Measurements from ENCODE around the gene GLRA1. TPM values are rescaled to one million over a fixed set of nuclear protein-coding genes. Genes with fewer than 3 reads are reported as not detected.

Gene GLRA1
- total RNA-seq, 1 experiment from 2014 or later, result not detected

DNA sequence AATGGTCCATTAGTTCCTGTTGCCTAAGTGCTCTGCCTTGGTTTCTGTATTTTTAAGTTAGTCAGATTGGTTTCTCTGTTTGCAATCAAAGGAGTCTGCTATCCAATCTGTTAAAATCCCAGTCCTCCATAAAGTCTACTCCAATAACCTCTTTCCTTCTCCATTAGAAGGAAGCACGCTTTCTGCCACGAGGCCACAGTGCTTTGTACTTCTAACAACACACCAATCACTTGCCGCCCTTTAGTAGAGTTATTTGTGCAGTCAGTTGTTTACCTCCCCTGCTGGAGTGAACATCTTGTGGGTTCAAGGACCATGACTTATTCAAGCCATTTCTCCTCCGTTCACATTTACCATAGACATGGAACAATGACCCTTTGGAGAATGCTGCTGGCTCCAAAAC, 69.0 kb downstream of the GLRA1 start:
- H3K4me3 ChIP-seq (ENCODE audit: low read depth in 2 of 2, low read length in 2 of 2), result no peak overlapping the region
- H3K9me3 ChIP-seq (ENCODE audit: control insufficient read depth, insufficient read depth, low read depth, low read length), result no peaks in the 10 kb centered on the region
- CTCF ChIA-PET, result no interaction called here
- DNase-seq (ENCODE audit: low read depth, low spot score) (no peak), ATAC-seq (no peak)
- no TSS peak for BruUV-seq (replicated peaks)
- POLR2A ChIA-PET, result no interaction called here
- no peaks in the 10 kb centered on the region for H3K36me3 ChIP-seq (ENCODE audit: control insufficient read depth, insufficient read depth, low read length)
- no peak overlapping the region for H3K27ac ChIP-seq (ENCODE audit: low read length)
- no peaks in the 10 kb centered on the region for H3K4me1 ChIP-seq (ENCODE audit: control insufficient read depth, insufficient read depth, low read length)
- intact Hi-C loops (cut with micrococcal nuclease; ENCODE audit: unreplicated experiment) (no loop called here), in situ Hi-C loops (cut with HindIII; ENCODE audit: low pct_unique_long_range_greater_than_20kb, low sequenced_read_pairs) (no loop called here)
- no peaks in the 10 kb centered on the region for H3K27me3 ChIP-seq (ENCODE audit: control insufficient read depth, insufficient read depth, low read length)
- TF ChIP-seq, protein P1, sequence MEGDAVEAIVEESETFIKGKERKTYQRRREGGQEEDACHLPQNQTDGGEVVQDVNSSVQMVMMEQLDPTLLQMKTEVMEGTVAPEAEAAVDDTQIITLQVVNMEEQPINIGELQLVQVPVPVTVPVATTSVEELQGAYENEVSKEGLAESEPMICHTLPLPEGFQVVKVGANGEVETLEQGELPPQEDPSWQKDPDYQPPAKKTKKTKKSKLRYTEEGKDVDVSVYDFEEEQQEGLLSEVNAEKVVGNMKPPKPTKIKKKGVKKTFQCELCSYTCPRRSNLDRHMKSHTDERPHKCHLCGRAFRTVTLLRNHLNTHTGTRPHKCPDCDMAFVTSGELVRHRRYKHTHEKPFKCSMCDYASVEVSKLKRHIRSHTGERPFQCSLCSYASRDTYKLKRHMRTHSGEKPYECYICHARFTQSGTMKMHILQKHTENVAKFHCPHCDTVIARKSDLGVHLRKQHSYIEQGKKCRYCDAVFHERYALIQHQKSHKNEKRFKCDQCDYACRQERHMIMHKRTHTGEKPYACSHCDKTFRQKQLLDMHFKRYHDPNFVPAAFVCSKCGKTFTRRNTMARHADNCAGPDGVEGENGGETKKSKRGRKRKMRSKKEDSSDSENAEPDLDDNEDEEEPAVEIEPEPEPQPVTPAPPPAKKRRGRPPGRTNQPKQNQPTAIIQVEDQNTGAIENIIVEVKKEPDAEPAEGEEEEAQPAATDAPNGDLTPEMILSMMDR (IDR thresholded peaks at IDR 0.05), result no peak
- TF ChIP-seq, protein P2, sequence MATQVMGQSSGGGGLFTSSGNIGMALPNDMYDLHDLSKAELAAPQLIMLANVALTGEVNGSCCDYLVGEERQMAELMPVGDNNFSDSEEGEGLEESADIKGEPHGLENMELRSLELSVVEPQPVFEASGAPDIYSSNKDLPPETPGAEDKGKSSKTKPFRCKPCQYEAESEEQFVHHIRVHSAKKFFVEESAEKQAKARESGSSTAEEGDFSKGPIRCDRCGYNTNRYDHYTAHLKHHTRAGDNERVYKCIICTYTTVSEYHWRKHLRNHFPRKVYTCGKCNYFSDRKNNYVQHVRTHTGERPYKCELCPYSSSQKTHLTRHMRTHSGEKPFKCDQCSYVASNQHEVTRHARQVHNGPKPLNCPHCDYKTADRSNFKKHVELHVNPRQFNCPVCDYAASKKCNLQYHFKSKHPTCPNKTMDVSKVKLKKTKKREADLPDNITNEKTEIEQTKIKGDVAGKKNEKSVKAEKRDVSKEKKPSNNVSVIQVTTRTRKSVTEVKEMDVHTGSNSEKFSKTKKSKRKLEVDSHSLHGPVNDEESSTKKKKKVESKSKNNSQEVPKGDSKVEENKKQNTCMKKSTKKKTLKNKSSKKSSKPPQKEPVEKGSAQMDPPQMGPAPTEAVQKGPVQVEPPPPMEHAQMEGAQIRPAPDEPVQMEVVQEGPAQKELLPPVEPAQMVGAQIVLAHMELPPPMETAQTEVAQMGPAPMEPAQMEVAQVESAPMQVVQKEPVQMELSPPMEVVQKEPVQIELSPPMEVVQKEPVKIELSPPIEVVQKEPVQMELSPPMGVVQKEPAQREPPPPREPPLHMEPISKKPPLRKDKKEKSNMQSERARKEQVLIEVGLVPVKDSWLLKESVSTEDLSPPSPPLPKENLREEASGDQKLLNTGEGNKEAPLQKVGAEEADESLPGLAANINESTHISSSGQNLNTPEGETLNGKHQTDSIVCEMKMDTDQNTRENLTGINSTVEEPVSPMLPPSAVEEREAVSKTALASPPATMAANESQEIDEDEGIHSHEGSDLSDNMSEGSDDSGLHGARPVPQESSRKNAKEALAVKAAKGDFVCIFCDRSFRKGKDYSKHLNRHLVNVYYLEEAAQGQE (IDR thresholded peaks at IDR 0.05; ENCODE audit: insufficient read depth in 1 of 2, low read depth in 2 of 2, low read length in 1 of 2), result no peak
- no peak for TF ChIP-seq TCF7L2 (IDR thresholded peaks at IDR 0.05; ENCODE audit: low read depth, low read length)
- no peak for TF ChIP-seq POLR2AphosphoS5 (IDR thresholded peaks at IDR 0.05; ENCODE audit: low read depth, low read length)
- TF ChIP-seq SIN3A (IDR thresholded peaks at IDR 0.05; ENCODE audit: borderline replicate concordance, insufficient read depth, low read depth, low read length), result no peak

DNA sequence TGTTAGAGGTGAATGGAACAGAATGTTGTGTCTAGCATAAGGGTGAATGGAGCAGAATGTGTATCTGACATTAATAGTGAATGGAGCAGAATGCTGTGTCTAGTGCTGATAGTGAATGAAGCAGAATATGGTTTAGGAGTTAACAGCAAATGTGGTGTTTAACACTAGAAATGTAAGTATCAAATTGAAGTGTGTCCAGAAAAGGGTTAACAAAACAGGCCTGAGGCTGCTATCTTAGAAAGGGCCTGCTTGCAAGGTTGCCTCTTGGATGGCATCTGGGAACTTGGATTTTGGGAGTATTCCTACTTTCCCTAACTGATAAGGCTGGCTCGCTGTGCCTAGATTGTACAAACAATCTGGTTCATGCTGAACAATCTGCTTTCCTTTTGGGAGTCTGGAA, 76.8 kb downstream of the GLRA1 start:
- in situ Hi-C loops (cut with HindIII; ENCODE audit: low pct_unique_long_range_greater_than_20kb, low sequenced_read_pairs) (no loop called here), intact Hi-C loops (cut with micrococcal nuclease; ENCODE audit: unreplicated experiment) (no loop called here)
- Histone ChIP-seq H3K36me3 (ENCODE audit: control insufficient read depth, insufficient read depth, low read length) (no peaks in the 10 kb centered on the region), H3K27me3 (ENCODE audit: control insufficient read depth, insufficient read depth, low read length) (no peaks in the 10 kb centered on the region), H3K9me3 (ENCODE audit: control insufficient read depth, insufficient read depth, low read depth, low read length) (no peaks in the 10 kb centered on the region), H3K4me1 (ENCODE audit: control insufficient read depth, insufficient read depth, low read length) (no peaks in the 10 kb centered on the region), H3K27ac (ENCODE audit: low read length) (no peak overlapping the region), H3K4me3 (ENCODE audit: low read depth in 2 of 2, low read length in 2 of 2) (no peak overlapping the region)
- ChIA-PET POLR2A (no interaction called here), CTCF (no interaction called here)
- DNase-seq (ENCODE audit: low read depth, low spot score), result no peak
- TF ChIP-seq POLR2AphosphoS5 (IDR thresholded peaks at IDR 0.05; ENCODE audit: low read depth, low read length) (no peak), TCF7L2 (IDR thresholded peaks at IDR 0.05; ENCODE audit: low read depth, low read length) (no peak), SIN3A (IDR thresholded peaks at IDR 0.05; ENCODE audit: borderline replicate concordance, insufficient read depth, low read depth, low read length) (no peak)
- TF ChIP-seq, protein P1 (IDR thresholded peaks at IDR 0.05), result no peak
- TF ChIP-seq, protein P2 (IDR thresholded peaks at IDR 0.05; ENCODE audit: insufficient read depth in 1 of 2, low read depth in 2 of 2, low read length in 1 of 2), result no peak
- ATAC-seq, result no peak
- BruUV-seq (replicated peaks), result no TSS peak
